HEK293 (cell line): ENCODE measurements around the gene ARID4A.

Experiments used
- CTCF ChIA-PET: fragments of 350-600 bp; formaldehyde crosslinking; extraction: SDS; loops from one replicate; lab custom pipeline; 2021; ENCODE audit warnings: antibody characterized with exemption; lab: Yijun Ruan, JAX
- POLR2A ChIA-PET: fragments of 300-600 bp; formaldehyde crosslinking; extraction: SDS; loops from one replicate; lab custom pipeline; 2020; ENCODE audit warnings: antibody characterized with exemption, inconsistent platforms; lab: Yijun Ruan, JAX
- H3K27ac ChIP-seq: fragments of 200-500 bp; sonication (Bioruptor generic); 2 replicates; pipeline ENCODE4 v1.5.1; 2014; ENCODE audit warnings: low read depth, low read length, control low read depth, inconsistent platforms; ENCODE audit errors: extremely low read depth
- H3K36me3 ChIP-seq, 2 experiments: fragments of 200-500 bp in 1 of 2; sonication (Bioruptor generic) in 1 of 2; 1 replicate in 1 of 2; 2 replicates in 1 of 2; pipeline ENCODE4 v1.5.1; 2014 to 2017; ENCODE audit warnings: inconsistent platforms in 2 of 2, low read length in 2 of 2; ENCODE audit not compliant: control insufficient read depth in 2 of 2, insufficient read depth in 1 of 2
- H3K4me1 ChIP-seq: fragments of 200-500 bp; sonication (Bioruptor generic); 2 replicates; pipeline ENCODE4 v1.5.1; 2014; ENCODE audit warnings: mild to moderate bottlenecking, low read length, inconsistent platforms; ENCODE audit not compliant: control insufficient read depth, insufficient read depth
- H3K4me3 ChIP-seq: 2 replicates; pipeline ENCODE4 v1.5.1; 2011; ENCODE audit warnings: low read depth, mild to moderate bottlenecking, control low read depth, low read length, moderate library complexity
- H3K9me3 ChIP-seq: fragments of 200-500 bp; sonication (Bioruptor generic); 2 replicates; pipeline ENCODE4 v1.5.1; 2014; ENCODE audit warnings: low read depth, low read length, inconsistent platforms; ENCODE audit not compliant: control insufficient read depth, insufficient read depth
- IKZF3 ChIP-seq: fragments of 450-650 bp; IDR thresholded peaks from 2 replicates; pipeline ENCODE4 v1.5.0; 2018; ENCODE audit warnings: missing biosample characterization, mild to moderate bottlenecking, missing genetic modification characterization, moderate library complexity
- SP2 ChIP-seq: fragments of 450-650 bp; formaldehyde crosslinking; IDR thresholded peaks from 2 replicates; pipeline ENCODE4 v1.5.1; 2016; ENCODE audit warnings: missing biosample characterization, missing genetic modification characterization
- WT1 ChIP-seq: fragments of 450-650 bp; formaldehyde crosslinking; IDR thresholded peaks from 2 replicates; pipeline ENCODE4 v1.5.1; 2016; ENCODE audit warnings: missing biosample characterization, missing genetic modification characterization
- YY2 ChIP-seq: fragments of 450-650 bp; formaldehyde crosslinking; IDR thresholded peaks from 2 replicates; pipeline ENCODE4 v1.5.1; 2016; ENCODE audit warnings: missing biosample characterization, missing genetic modification characterization
- ZIC2 ChIP-seq: fragments of 450-650 bp; formaldehyde crosslinking; IDR thresholded peaks from 2 replicates; pipeline ENCODE4 v1.5.1; 2016; ENCODE audit warnings: missing biosample characterization, missing genetic modification characterization
- ZNF133 ChIP-seq: fragments of 450-650 bp; formaldehyde crosslinking; IDR thresholded peaks from 2 replicates; pipeline ENCODE4 v1.5.1; 2016; ENCODE audit warnings: missing biosample characterization, missing genetic modification characterization
- ZNF19 ChIP-seq: fragments of 450-650 bp; formaldehyde crosslinking; IDR thresholded peaks from 2 replicates; pipeline ENCODE4; 2016; ENCODE audit warnings: missing biosample characterization, missing genetic modification characterization, low read depth
- ZNF2 ChIP-seq: fragments of 450-650 bp; formaldehyde crosslinking; IDR thresholded peaks from 2 replicates; pipeline ENCODE4 v1.5.1; 2016; ENCODE audit warnings: missing biosample characterization, missing genetic modification characterization
- ZNF404 ChIP-seq: fragments of 450-650 bp; formaldehyde crosslinking; IDR thresholded peaks from 2 replicates; pipeline ENCODE4 v1.5.1; 2017; ENCODE audit warnings: missing biosample characterization, missing genetic modification characterization
- ZNF510 ChIP-seq: fragments of 450-650 bp; formaldehyde crosslinking; IDR thresholded peaks from 2 replicates; pipeline ENCODE4 v1.5.1; 2018; ENCODE audit warnings: mild to moderate bottlenecking, missing genetic modification characterization, missing biosample characterization; ENCODE audit not compliant: insufficient replicate concordance
- ZNF558 ChIP-seq: fragments of 450-650 bp; formaldehyde crosslinking; IDR thresholded peaks from 2 replicates; pipeline ENCODE4 v1.5.1; 2016; ENCODE audit warnings: missing biosample characterization, missing genetic modification characterization
- ZNF660 ChIP-seq: fragments of 450-650 bp; IDR thresholded peaks from 2 replicates; pipeline ENCODE4 v1.5.1; 2018; ENCODE audit warnings: missing biosample characterization, mild to moderate bottlenecking, missing genetic modification characterization
- ZNF768 ChIP-seq: fragments of 450-650 bp; formaldehyde crosslinking; IDR thresholded peaks from 2 replicates; pipeline ENCODE4 v1.5.1; 2018; ENCODE audit warnings: missing biosample characterization, mild to moderate bottlenecking, missing genetic modification characterization
- ZNF785 ChIP-seq: fragments of 450-650 bp; formaldehyde crosslinking; IDR thresholded peaks from 2 replicates; pipeline ENCODE4 v1.5.1; 2016; ENCODE audit warnings: missing biosample characterization, missing genetic modification characterization
- ZNF830 ChIP-seq: fragments of 450-650 bp; IDR thresholded peaks from 2 replicates; pipeline ENCODE4 v1.5.0; 2018; ENCODE audit warnings: missing biosample characterization, missing genetic modification characterization, low read depth, mild to moderate bottlenecking, moderate library complexity
- ZNF837 ChIP-seq: fragments of 450-650 bp; formaldehyde crosslinking; IDR thresholded peaks from 2 replicates; pipeline ENCODE4 v1.5.1; 2016; ENCODE audit warnings: missing biosample characterization, missing genetic modification characterization
- ZXDB ChIP-seq: fragments of 450-650 bp; formaldehyde crosslinking; IDR thresholded peaks from 2 replicates; pipeline ENCODE4 v1.5.1; 2016; ENCODE audit warnings: missing biosample characterization, missing genetic modification characterization
- TF ChIP-seq, protein P1 (sequence below): fragments of 450-650 bp; formaldehyde crosslinking; IDR thresholded peaks from 2 replicates; pipeline ENCODE4 v1.5.1; 2016; ENCODE audit warnings: missing biosample characterization, missing genetic modification characterization
- TF ChIP-seq, protein P2 (sequence below): fragments of 450-650 bp; formaldehyde crosslinking; IDR thresholded peaks from 2 replicates; pipeline ENCODE4 v1.5.1; 2016; ENCODE audit warnings: missing biosample characterization, missing genetic modification characterization, borderline replicate concordance

Gene ARID4A

DNA sequence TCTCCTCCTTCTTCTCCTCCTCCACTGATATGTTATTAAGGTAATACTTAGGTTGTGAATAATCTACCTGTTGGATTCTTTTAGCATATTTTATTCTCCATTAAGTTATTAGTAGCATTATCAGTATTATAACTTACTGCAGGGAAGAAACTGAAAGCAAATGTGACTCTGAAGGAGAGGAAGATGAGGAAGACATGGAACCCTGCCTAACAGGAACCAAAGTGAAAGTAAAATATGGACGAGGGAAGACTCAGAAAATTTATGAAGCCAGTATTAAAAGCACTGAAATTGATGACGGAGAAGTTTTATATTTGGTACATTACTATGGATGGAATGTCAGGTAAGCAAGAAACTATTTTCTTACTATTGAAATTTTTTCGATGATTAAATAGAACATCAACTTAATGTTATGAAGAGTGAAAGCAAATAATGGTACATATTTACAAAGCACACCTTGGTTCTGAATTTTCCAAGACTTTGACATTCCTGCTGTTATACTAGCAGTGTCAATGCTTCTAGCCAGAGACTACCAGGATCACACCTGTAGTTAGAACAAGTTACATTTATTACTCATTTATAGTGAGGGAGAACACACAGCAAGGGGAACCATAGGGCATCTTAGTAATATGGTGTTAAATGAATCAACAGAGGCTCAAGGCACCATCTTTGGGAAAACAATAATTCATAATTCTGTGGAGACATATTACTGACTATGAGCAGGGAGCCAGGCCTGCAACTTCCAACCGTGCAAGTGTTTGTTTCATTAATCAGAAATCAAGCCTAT is 55.4 kb downstream of the ARID4A start:
- ChIA-PET CTCF (no interaction called here), POLR2A (no interaction called here)
- H3K27ac ChIP-seq = no peak overlapping the region

DNA sequence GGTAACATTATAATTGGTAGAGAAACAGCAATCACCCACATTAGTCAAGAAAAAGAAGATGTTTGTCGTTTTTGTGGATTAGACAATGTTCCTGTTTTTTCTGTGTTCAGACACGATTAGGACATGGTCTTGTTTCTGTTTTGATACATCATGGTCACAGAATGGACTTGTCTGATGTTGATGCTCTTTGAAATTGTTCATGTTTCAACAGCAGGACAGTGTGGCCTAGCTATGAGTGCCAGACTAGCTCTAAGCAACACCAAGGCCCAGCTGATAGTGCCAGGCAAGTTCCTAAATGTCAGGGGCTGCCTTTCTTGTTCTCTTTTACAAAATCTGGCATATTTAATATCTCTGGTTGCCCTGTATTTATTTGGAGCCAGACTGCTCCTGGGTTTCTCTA is 56.5 kb downstream of the ARID4A start:
- no peak overlapping the region for H3K4me3 ChIP-seq
- H3K9me3 ChIP-seq = no peaks in the 10 kb centered on the region
- H3K27ac ChIP-seq = no peak overlapping the region
- peaks cover 28 to 49% of the 10 kb centered on the region in 2 experiments for H3K36me3 ChIP-seq
- POLR2A ChIA-PET = no interaction called here
- no peak for TF ChIP-seq ZNF510 (tag by site-specific recombination)
- TF ChIP-seq, all 188 proteins: peak for 0
- no peaks in the 10 kb centered on the region for H3K4me1 ChIP-seq
- CTCF ChIA-PET = no interaction called here

More for the DNA sequence above, 55.4 kb downstream of the ARID4A start:
- Histone ChIP-seq H3K36me3 (peaks cover 39 to 50% of the 10 kb centered on the region in 2 experiments), H3K4me1 (no peaks in the 10 kb centered on the region), H3K4me3 (no peak overlapping the region), H3K9me3 (no peaks in the 10 kb centered on the region)
- TF ChIP-seq YY2 (tag by site-specific recombination) (no peak), ZNF785 (tag by site-specific recombination) (no peak), ZNF404 (tag by site-specific recombination) (no peak), ZNF133 (tag by site-specific recombination) (no peak), SP2 (no peak), ZNF768 (tag by site-specific recombination) (no peak)

DNA sequence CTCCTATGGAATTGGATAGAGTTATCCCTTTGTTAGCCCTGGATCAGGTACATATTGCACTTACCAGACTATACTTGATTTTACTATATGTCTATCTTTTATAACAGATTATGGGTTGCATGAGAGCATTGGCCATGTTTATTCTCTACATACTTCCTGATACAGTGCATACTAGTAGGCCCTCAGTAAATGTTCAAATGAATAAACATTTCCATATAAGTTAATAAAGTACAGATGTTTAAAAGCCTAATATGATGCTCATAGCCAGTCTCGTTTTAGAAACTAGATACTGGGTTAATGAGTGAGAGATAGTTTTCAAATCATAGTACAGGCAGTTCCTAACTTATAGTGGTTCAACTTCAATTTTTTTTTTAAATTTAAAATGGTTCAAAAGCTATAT is 57.9 kb downstream of the ARID4A start:
- CTCF ChIA-PET = no interaction called here
- peaks cover 27 to 52% of the 10 kb centered on the region in 2 experiments for H3K36me3 ChIP-seq

More for the DNA sequence above, 57.9 kb downstream of the ARID4A start:
- Histone ChIP-seq H3K9me3 (no peaks in the 10 kb centered on the region), H3K4me1 (no peaks in the 10 kb centered on the region), H3K27ac (no peak overlapping the region), H3K4me3 (no peak overlapping the region)
- TF ChIP-seq WT1 (tag by site-specific recombination) (no peak), ZNF133 (tag by site-specific recombination) (no peak), ZNF558 (tag by site-specific recombination) (no peak), IKZF3 (tag by site-specific recombination) (no peak), ZNF2 (tag by site-specific recombination) (no peak), ZNF19 (tag by site-specific recombination) (no peak), ZIC2 (no peak), ZNF660 (tag by site-specific recombination) (no peak), ZXDB (no peak), ZNF837 (tag by site-specific recombination) (no peak), ZNF830 (tag by site-specific recombination) (no peak)
- TF ChIP-seq, protein P1, sequence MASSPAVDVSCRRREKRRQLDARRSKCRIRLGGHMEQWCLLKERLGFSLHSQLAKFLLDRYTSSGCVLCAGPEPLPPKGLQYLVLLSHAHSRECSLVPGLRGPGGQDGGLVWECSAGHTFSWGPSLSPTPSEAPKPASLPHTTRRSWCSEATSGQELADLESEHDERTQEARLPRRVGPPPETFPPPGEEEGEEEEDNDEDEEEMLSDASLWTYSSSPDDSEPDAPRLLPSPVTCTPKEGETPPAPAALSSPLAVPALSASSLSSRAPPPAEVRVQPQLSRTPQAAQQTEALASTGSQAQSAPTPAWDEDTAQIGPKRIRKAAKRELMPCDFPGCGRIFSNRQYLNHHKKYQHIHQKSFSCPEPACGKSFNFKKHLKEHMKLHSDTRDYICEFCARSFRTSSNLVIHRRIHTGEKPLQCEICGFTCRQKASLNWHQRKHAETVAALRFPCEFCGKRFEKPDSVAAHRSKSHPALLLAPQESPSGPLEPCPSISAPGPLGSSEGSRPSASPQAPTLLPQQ (tag by site-specific recombination) = no peak
- TF ChIP-seq, protein P2, sequence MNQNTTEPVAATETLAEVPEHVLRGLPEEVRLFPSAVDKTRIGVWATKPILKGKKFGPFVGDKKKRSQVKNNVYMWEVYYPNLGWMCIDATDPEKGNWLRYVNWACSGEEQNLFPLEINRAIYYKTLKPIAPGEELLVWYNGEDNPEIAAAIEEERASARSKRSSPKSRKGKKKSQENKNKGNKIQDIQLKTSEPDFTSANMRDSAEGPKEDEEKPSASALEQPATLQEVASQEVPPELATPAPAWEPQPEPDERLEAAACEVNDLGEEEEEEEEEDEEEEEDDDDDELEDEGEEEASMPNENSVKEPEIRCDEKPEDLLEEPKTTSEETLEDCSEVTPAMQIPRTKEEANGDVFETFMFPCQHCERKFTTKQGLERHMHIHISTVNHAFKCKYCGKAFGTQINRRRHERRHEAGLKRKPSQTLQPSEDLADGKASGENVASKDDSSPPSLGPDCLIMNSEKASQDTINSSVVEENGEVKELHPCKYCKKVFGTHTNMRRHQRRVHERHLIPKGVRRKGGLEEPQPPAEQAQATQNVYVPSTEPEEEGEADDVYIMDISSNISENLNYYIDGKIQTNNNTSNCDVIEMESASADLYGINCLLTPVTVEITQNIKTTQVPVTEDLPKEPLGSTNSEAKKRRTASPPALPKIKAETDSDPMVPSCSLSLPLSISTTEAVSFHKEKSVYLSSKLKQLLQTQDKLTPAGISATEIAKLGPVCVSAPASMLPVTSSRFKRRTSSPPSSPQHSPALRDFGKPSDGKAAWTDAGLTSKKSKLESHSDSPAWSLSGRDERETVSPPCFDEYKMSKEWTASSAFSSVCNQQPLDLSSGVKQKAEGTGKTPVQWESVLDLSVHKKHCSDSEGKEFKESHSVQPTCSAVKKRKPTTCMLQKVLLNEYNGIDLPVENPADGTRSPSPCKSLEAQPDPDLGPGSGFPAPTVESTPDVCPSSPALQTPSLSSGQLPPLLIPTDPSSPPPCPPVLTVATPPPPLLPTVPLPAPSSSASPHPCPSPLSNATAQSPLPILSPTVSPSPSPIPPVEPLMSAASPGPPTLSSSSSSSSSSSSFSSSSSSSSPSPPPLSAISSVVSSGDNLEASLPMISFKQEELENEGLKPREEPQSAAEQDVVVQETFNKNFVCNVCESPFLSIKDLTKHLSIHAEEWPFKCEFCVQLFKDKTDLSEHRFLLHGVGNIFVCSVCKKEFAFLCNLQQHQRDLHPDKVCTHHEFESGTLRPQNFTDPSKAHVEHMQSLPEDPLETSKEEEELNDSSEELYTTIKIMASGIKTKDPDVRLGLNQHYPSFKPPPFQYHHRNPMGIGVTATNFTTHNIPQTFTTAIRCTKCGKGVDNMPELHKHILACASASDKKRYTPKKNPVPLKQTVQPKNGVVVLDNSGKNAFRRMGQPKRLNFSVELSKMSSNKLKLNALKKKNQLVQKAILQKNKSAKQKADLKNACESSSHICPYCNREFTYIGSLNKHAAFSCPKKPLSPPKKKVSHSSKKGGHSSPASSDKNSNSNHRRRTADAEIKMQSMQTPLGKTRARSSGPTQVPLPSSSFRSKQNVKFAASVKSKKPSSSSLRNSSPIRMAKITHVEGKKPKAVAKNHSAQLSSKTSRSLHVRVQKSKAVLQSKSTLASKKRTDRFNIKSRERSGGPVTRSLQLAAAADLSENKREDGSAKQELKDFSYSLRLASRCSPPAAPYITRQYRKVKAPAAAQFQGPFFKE (tag by site-specific recombination) = no peak
- POLR2A ChIA-PET = no interaction called here
